HG03354 (cell line): Measurements from ENCODE around the gene NR1H2.

ENCODE experiments used
- ATAC-seq: cut with Tn5 transposase; IDR thresholded peaks from one replicate; pipeline ENCODE4 v1.9.1; 2021; ENCODE audit warnings: mild to moderate bottlenecking; ENCODE audit not compliant: unreplicated experiment, poor library complexity, severe bottlenecking

The NR1H2 gene

DNA sequence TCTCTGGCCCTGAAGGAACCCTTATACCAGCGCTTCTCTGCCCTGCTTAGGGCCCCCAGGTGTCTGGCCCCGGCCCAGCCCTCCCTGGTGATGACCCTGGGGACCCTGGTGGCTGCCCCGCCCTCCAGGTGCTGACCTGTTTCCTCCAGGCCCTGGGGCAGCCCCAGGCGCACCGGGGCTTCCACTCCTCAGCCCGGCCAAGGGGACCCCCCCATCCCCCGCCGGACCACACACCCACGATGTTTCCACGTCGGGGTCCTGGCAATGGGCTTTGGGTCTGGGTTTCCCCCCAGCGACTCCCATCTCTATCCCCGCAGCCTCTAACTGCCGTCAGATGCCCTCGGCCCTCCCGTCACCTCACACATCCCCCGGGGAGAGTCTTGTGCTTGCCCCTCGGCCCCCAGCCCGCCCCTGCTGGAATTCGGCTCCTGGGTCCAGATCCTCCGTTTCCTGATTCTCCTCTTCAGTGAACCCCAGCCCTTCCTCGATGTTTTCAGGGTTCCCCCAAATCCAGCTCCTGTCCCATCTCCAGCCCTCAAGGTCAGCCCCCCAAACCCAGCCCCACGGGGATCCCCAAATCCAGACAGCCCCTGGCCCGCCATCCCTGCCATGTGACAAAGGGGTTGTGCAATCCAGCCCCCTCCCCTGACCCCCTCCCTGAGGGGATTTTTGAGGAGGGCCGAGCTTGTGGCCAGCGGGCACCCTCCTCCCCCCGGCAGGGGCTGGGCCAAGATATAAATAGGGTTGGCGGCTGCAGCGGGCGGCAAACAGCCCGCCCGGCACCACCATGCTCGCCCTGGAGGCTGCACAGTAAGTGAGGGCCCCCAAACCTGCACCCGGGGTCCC, 42.1 kb downstream of the NR1H2 start, which contains the start of gene SPIB:
TSS of gene SPIB (plus strand) at position 763 of the 846 bp plus-strand sequence. CDS start at position 788, 25 bp downstream.
- no peak for ATAC-seq

DNA sequence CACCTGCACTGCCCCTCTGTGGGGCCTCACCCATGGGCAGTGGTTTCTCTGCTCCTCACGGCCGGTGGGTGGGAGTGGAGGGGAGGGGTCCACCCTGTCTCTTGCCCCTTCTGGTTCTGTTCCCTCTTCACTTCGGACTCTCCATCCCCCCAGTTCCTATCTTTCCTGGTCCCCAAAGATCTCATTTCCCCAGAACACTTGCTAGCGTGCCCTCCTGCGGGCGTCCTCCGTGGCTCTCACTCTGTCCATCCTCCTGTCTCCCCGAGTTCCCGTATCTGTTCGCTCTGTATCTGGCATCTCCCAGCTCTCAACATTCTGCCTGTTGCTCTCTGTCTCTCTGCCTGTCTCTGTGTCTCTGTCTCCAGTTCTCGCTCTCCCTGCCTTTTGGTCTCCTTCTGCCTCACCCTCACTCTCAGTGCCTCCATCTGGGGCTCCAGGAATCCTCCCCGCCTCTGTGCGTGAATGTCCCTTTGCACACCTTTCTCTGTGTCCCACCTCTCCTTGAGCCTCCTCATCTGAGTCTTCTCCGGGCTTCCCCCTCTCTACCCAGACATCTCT, 42.8 kb downstream of the NR1H2 start:
- ATAC-seq: no peak

DNA sequence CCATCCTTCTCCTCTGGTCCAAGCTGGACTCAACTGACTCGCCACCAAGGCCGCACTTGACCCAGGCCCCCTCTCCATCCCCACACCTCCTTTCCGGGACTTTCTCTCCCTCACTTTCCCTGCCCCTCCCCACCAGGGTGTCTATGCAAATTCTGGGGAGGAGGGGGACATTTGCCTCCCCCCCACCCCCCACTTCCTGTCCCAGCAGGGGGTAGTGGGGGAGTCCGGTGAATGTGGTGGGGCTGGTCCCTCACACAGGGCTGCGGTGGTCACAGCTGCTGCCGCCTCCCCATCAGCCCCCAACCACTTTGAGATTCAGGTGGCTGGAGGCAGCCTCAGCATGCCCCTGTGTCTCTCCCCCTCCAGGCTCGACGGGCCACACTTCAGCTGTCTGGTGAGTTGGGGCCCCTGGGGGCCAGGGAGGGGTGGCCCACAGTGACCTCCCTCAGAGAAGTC, 43.4 kb downstream of the NR1H2 start:
- ATAC-seq: no peak

DNA sequence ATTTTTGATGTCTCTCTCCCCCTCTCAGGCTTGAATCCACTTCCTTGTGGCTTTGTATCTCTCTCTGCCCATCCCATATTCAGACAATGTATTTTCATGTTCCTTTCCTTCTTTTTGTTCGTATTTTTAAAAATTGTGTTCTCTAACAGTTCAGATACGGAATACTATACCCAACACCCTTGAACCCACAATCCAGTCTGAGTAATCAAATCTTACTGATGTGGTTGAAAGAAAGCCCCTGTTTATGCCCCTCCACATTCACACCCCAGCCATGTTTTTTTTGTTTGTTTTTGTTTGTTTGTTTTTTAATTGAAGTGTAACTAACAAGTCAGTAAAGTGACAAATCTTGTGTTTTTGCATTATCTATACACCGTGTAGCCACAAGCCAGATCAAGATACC, 43.9 kb downstream of the NR1H2 start:
- no peak for ATAC-seq

DNA sequence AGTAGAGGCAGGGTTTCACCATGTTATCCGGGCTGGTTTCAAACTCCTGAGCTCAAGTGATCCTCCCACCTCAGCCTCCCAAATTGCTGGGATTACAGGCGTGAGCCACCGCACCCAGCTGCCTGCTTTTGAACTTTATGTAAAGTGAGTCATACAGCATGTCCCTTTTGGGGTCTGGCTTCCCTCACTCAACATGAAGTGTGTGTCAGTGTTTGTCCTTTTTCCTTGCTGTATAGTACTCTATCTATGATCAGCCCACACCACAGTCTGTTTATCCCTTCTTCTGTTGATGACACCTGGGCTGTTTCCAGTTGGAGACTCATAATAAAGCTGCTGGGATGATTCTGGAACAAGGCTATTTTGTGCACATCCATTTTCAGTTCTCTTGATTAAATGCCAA, 44.6 kb downstream of the NR1H2 start:
- ATAC-seq: no peak

- ATAC-seq: no peak
These were observed 46.4 kb downstream of the NR1H2 start for GRCh38 chr19:50422397-50423278.

DNA sequence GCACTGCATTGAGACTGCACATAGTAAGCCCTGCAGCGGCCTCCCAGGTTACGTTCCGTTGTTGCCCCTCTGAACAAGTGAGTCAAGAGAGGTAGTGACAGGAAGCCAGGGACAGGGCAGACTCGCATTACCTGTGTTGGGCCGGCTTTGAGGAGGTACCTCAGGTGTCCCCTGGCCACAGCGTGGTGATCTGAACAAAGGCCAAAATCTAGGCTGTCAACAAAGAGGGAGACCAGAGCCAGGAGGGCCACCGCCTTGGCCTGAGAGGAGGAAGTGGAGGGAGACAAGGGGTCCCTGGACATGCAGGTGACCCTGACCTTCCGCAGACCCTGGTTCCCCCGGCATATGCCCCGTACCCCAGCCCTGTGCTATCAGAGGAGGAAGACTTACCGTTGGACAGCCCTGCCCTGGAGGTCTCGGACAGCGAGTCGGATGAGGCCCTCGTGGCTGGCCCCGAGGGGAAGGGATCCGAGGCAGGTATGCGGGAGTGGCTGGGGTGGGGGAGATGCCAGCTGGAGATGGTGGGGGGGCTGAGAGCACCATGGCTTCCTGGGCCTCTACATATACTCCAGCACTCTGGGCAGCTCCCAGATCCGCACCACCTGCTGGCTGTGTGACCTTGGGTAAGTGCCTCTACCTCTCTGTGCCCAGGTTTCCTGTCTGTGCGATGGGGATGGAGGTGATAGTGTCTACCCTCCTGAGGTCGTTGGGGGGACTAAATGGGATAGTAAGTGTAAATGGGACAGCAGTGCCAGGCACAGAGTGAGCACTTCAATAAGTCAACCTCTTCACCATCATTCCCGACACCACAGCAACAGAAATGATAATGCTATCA, 47.2 kb downstream of the NR1H2 start:
- ATAC-seq: no peak

GRCh38 chr19:50425581-50425980, 49.3 kb downstream of the NR1H2 start:
- ATAC-seq: no peak

DNA sequence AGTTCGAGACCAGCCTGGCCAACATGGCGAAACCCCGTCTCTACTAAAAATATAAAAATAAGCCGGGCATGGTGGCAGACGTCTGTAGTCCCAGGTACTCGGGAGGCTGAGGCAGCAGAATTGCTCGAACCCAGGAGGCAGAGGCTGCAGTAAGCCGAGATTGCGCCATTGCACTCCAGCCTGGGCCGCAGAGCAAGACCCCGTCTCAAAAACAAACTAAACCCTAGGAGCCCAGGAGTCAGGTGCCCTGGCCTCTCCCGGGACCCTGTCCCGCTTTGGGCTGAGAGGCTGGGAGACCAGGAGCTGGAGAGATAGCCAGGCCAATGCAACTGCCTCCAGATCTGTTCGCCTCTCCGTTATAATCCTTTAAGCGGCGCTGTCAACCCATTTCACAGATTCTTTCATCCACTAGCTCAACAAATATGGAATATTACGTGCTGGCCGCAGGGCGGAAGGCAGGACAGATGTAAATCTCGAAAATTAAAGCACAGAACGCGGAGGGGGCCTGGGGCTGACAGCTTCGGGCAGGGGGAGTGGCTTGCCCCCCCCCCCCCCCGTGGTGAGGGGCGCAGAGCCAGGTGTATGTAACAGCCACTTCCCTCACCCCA, 51.2 kb downstream of the NR1H2 start:
- no peak for ATAC-seq

DNA sequence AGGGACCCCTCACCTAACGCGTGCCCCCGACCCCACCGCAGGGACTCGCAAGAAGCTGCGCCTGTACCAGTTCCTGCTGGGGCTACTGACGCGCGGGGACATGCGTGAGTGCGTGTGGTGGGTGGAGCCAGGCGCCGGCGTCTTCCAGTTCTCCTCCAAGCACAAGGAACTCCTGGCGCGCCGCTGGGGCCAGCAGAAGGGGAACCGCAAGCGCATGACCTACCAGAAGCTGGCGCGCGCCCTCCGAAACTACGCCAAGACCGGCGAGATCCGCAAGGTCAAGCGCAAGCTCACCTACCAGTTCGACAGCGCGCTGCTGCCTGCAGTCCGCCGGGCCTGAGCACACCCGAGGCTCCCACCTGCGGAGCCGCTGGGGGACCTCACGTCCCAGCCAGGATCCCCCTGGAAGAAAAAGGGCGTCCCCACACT, 51.8 kb downstream of the NR1H2 start:
- ATAC-seq: no peak

GRCh38 chr19:50428772-50429463, 52.7 kb downstream of the NR1H2 start:
- ATAC-seq: no peak

- no peak for ATAC-seq
These were observed 54.7 kb downstream of the NR1H2 start for GRCh38 chr19:50430888-50431342.

DNA sequence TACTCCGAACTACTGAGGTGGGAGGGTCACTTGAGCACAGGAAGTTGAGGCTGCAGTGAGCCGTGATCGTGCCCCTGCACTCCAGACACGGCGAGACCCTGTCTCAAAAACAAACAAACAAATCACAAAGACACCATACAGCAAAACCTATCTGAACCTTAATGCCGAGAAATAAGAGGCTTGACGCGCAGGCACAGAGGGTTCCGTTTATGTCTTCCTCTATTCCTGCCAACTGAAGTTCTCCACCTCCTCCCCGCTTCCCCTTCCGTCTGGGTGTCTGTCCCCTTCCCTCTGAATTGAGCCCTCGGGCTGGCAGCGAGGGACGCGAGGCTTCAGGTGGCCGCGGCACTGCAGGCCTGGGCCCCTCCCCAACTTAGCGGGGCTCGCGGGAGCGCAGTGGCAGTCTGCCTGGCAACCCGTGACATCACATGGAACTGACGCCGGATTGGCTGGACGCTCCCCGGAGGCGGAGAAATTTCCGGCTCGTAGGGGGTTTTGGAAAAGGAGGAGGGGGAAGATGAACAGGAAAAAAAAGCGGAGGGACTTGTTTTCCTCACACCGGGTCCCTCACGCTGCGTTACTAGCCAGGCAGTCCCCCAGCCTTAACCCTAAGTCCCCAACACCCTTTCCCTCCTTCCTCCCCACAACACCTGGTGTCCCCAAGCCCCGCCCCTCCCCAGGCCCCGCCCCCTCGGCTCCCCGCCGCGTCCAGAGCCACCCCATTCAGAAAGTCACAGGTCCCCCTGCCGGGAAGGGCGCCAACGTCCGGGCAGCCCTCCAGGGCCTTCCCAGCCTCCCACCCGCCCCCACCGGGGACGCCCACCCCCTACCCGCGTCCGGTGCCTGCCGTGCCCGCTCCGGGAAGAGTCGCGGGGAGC, 55.3 kb downstream of the NR1H2 start:
- ATAC-seq: peak; percentile 79

DNA sequence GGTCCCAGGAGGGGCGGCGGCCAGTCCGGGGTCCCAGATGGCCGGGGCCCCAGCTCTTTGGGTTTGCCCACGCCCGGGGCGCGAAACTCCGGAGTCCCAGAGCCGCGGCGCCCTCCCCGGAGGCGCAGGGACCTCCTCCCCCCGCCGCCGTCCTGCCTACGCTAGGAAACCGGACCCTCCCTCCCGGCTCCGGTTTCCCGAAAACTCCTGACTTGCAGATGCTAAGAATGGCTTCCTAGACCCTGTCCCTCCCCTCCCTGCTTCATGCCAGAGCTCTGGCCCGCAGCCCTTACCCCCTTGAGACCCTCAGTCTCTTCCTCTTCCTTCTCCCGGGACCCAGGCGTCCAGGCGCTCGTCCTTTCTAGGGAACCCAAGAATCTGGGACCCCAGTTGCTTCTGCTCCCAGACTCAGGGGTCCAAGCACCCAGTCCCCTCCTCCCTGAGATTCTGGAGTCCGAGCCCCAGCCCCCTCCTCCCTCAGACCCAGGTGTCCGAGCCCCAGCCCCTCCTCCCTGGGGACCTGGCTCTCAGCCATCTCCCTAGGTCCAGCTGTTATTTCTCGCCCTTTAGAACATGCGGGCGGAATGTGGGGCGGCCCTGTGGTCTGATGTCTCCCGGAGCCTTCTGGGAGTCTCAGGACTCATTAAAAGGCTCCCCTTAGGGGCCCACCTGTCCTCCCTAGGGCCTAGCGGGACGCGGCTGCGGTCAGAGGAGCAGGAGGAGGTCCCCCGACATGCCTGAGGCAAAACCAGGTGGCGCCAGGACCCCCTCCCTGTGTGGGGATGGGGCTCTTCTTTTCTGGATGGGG, 56.2 kb downstream of the NR1H2 start, which contains the start of gene MYBPC2:
TSS of gene MYBPC2 (plus strand) at position 672 of the 808 bp plus-strand sequence. CDS start at position 734, 62 bp downstream.
- peak; percentile 2 for ATAC-seq
